H1 (cell line): ENCODE measurements around the gene BTNL8. TPM values are rescaled to one million over a fixed set of nuclear protein-coding genes. Genes with fewer than 3 reads are reported as not detected.

ENCODE experiments used
- CTCF ChIA-PET: fragments of 300-600 bp; sonication (Branson Sonifier 250); formaldehyde crosslinking; loops from one replicate; lab custom pipeline; 2021; ENCODE audit not compliant: partially characterized antibody; lab: Charles Lee
- POLR2A ChIA-PET: fragments of 300-600 bp; sonication (Branson Sonifier 250); formaldehyde crosslinking; loops from one replicate; lab custom pipeline; 2021; ENCODE audit warnings: inconsistent platforms; ENCODE audit not compliant: partially characterized antibody; lab: Charles Lee
- DNase-seq, 2 experiments: peaks; one replicate each; pipeline versions ENCODE4 v3.0.0 to v3.0.0-alpha.2; 2010 to 2022; ENCODE audit warnings: low spot score in 2 of 2, low read depth in 1 of 2, mixed read lengths in 1 of 2
- FAIRE-seq: peaks from 2 replicates; lab custom pipeline; 2011; peaks lifted over from hg19 to GRCh38; lab: Jason Lieb, UNC
- H2AFZ ChIP-seq: 2 replicates; pipeline ENCODE4 v1.8.1; 2012; ENCODE audit warnings: low read length, inconsistent platforms
- H2AK5ac ChIP-seq: 2 replicates; pipeline ENCODE4 v1.6.1; 2013; ENCODE audit warnings: low read depth, low read length
- H2BK120ac ChIP-seq: replicated peaks from 2 replicates; pipeline ENCODE3; 2013; ENCODE audit warnings: low read depth, low read length, inconsistent platforms
- H2BK12ac ChIP-seq: 2 replicates; pipeline ENCODE4 v1.6.1; 2013; ENCODE audit warnings: low read depth, low read length
- H2BK15ac ChIP-seq: 2 replicates; pipeline ENCODE4 v1.6.1; 2013; ENCODE audit warnings: low read length
- H2BK20ac ChIP-seq: 2 replicates; pipeline ENCODE4 v1.6.1; 2013; ENCODE audit warnings: low read length
- H2BK5ac ChIP-seq: 2 replicates; pipeline ENCODE4 v1.6.1; 2013; ENCODE audit warnings: low read depth, low read length
- H3K14ac ChIP-seq: 2 replicates; pipeline ENCODE4 v1.6.1; 2013; ENCODE audit warnings: inconsistent platforms; ENCODE audit not compliant: insufficient read length
- H3K18ac ChIP-seq: 2 replicates; pipeline ENCODE4 v1.6.1; 2013; ENCODE audit warnings: low read length; ENCODE audit errors: extremely low read depth
- H3K23ac ChIP-seq: 2 replicates; pipeline ENCODE4 v1.6.1; 2013; ENCODE audit warnings: inconsistent platforms; ENCODE audit not compliant: insufficient read length
- H3K23me2 ChIP-seq: 2 replicates; pipeline ENCODE4 v1.6.1; 2013; ENCODE audit warnings: low read depth, low read length
- H3K27ac ChIP-seq: 2 replicates; pipeline ENCODE4 v1.6.1; 2011; ENCODE audit warnings: low read depth, low read length, inconsistent platforms
- H3K27me3 ChIP-seq, 4 experiments: replicated peaks in 1 of 4; 1 replicate in 1 of 4; 2 replicates in 3 of 4; pipeline versions ENCODE4 v1.6.1 to v1.8.1; 2011 to 2013; ENCODE audit warnings: low read length in 3 of 4, mild to moderate bottlenecking in 3 of 4, inconsistent platforms in 2 of 4, mixed read lengths in 2 of 4, moderate library complexity in 1 of 4; ENCODE audit not compliant: control insufficient read depth in 3 of 4, insufficient read depth in 3 of 4; ENCODE audit errors: extremely low read depth in 1 of 4
- H3K36me3 ChIP-seq, 4 experiments: 2 replicates each; pipeline versions ENCODE4 v1.6.1 to v1.8.1; 2011 to 2013; ENCODE audit warnings: mild to moderate bottlenecking in 4 of 4, low read length in 3 of 4, moderate library complexity in 2 of 4, control low read depth in 1 of 4, inconsistent platforms in 1 of 4; ENCODE audit not compliant: insufficient read depth in 4 of 4, control insufficient read depth in 2 of 4
- H3K4ac ChIP-seq: replicated peaks from 2 replicates; pipeline ENCODE3; 2013; ENCODE audit warnings: low read length, low read depth, mixed read lengths, inconsistent platforms; ENCODE audit not compliant: insufficient read length
- H3K4me1 ChIP-seq, 4 experiments: replicated peaks in 1 of 4; 1 replicate in 1 of 4; 2 replicates in 3 of 4; pipeline versions ENCODE4 v1.6.1 to v1.8.1; 2011 to 2013; ENCODE audit warnings: low read length in 3 of 4, inconsistent platforms in 2 of 4, mixed read lengths in 1 of 4; ENCODE audit not compliant: insufficient read depth in 4 of 4, control insufficient read depth in 3 of 4
- H3K4me2 ChIP-seq, 2 experiments: 2 replicates each; pipeline versions ENCODE4 v1.6.1 to v1.8.1; 2011 to 2013; ENCODE audit warnings: low read depth in 2 of 2, low read length in 2 of 2, control low read depth in 1 of 2, inconsistent platforms in 1 of 2, mild to moderate bottlenecking in 1 of 2; ENCODE audit not compliant: insufficient read depth in 1 of 2
- H3K4me3 ChIP-seq, 4 experiments: fragments of 200-600, 300-600 bp in 1 of 4; sonication (generic), shearing (Covaris generic), sonication (Bioruptor Twin) in 1 of 4; 2 replicates each; pipeline versions ENCODE4 v1.5.1 to v1.8.1; 2011 to 2016; ENCODE audit warnings: low read length in 4 of 4, low read depth in 3 of 4, control low read depth in 2 of 4, inconsistent platforms in 2 of 4, mild to moderate bottlenecking in 2 of 4, mixed read lengths in 1 of 4, moderate library complexity in 1 of 4; ENCODE audit not compliant: insufficient read depth in 2 of 4; ENCODE audit errors: extremely low read depth in 1 of 4
- H3K56ac ChIP-seq: replicated peaks from 2 replicates; pipeline ENCODE3; 2013; ENCODE audit warnings: low read depth, mild to moderate bottlenecking, mixed read lengths, low read length, inconsistent platforms; ENCODE audit not compliant: insufficient read length
- H3K79me1 ChIP-seq: 2 replicates; pipeline ENCODE4 v1.6.1; 2013; ENCODE audit warnings: low read depth, low read length, control low read depth
- H3K79me2 ChIP-seq, 2 experiments: 2 replicates each; pipeline versions ENCODE4 v1.6.1 to v1.8.1; 2012 to 2013; ENCODE audit warnings: low read length in 2 of 2, mild to moderate bottlenecking in 2 of 2, inconsistent platforms in 1 of 2; ENCODE audit not compliant: insufficient read depth in 2 of 2, control insufficient read depth in 1 of 2
- H3K9ac ChIP-seq, 4 experiments: replicated peaks in 1 of 4; 1 replicate in 1 of 4; 2 replicates in 3 of 4; pipeline versions ENCODE4 v1.6.1 to v1.8.1; 2011 to 2013; ENCODE audit warnings: low read depth in 3 of 4, low read length in 3 of 4, control low read depth in 2 of 4, mild to moderate bottlenecking in 2 of 4, moderate library complexity in 2 of 4, inconsistent platforms in 1 of 4; ENCODE audit errors: extremely low read depth in 1 of 4
- H3K9me3 ChIP-seq, 2 experiments: 2 replicates each; pipeline versions ENCODE4 v1.6.1 to v1.8.1; 2012 to 2013; ENCODE audit warnings: mild to moderate bottlenecking in 2 of 2, moderate library complexity in 2 of 2, control low read depth in 1 of 2, inconsistent platforms in 1 of 2, low read depth in 1 of 2, low read length in 1 of 2, mixed read lengths in 1 of 2; ENCODE audit not compliant: insufficient read depth in 2 of 2
- H4K20me1 ChIP-seq, 2 experiments: replicated peaks in 1 of 2; 2 replicates each; pipeline versions ENCODE3 to v1.8.1; 2011 to 2013; ENCODE audit warnings: inconsistent platforms in 2 of 2, low read length in 2 of 2, mild to moderate bottlenecking in 1 of 2; ENCODE audit not compliant: insufficient read depth in 2 of 2, control insufficient read depth in 1 of 2
- H4K5ac ChIP-seq: 2 replicates; pipeline ENCODE4 v1.6.1; 2013; ENCODE audit warnings: low read length, low read depth, mixed read lengths, inconsistent platforms; ENCODE audit not compliant: insufficient read length
- H4K8ac ChIP-seq: 2 replicates; pipeline ENCODE4 v1.8.0; 2013; ENCODE audit warnings: mild to moderate bottlenecking, moderate library complexity, low read length, inconsistent platforms; ENCODE audit not compliant: insufficient read depth; ENCODE audit errors: extremely low read depth
- H4K91ac ChIP-seq: replicated peaks from 2 replicates; pipeline ENCODE3; 2013; ENCODE audit warnings: low read length, mixed read lengths, inconsistent platforms; ENCODE audit not compliant: insufficient read length
- SP4 ChIP-seq: IDR thresholded peaks from 2 replicates; pipeline ENCODE4 v1.6.1; 2012; ENCODE audit warnings: low read length, inconsistent platforms
- WGBS, 2 experiments: shearing (Covaris generic) in 1 of 2; methylation state at CpG; one replicate each; pipeline versions ENCODE4 v1.1.6 to v1.1.7; 2013 to 2015; ENCODE audit warnings: low lambda C conversion rate in 2 of 2, mixed read lengths in 2 of 2, inconsistent platforms in 1 of 2, low coverage in 1 of 2, missing lambda C conversion rate in 1 of 2; ENCODE audit not compliant: insufficient replicate concordance in 2 of 2, insufficient coverage in 1 of 2, insufficient read length in 1 of 2; ENCODE audit errors: extremely low coverage in 1 of 2, missing lambda C conversion rate in 1 of 2; 5-methylcytosine and 5-hydroxymethylcytosine counted together
- polyA plus RNA-seq, 7 experiments: library from polyadenylated mRNA; depleted of rRNA in 3 of 7; stranded (reverse) in 5 of 7; unstranded in 2 of 7; fragments of >200 nt in 5 of 7; fragments of 200-250 nt in 2 of 7; gene quantifications; 1 replicate in 5 of 7; 2 replicates in 1 of 7; 4 replicates in 1 of 7; pipeline versions ENCODE4 v1.2.1 to v1.2.3, GENCODE V29; 2011 to 2013; ENCODE audit warnings: missing spikeins in 2 of 7, mixed read lengths in 2 of 7
- total RNA-seq: library from RNA; stranded (reverse); fragmentation: NEBNext Ultra II Directional; extraction: Animal tissue kit (Norgen Biotek cat#: 25700); gene quantifications from 2 replicates; pipeline ENCODE4 v1.2.1, GENCODE V29; 2021

The BTNL8 gene
- total and polyA plus RNA-seq, 2 of the 8 experiments (the other 6 are each of a cell fraction or from before 2014, with no cell fraction given): 0.32 to 0.48 TPM

DNA sequence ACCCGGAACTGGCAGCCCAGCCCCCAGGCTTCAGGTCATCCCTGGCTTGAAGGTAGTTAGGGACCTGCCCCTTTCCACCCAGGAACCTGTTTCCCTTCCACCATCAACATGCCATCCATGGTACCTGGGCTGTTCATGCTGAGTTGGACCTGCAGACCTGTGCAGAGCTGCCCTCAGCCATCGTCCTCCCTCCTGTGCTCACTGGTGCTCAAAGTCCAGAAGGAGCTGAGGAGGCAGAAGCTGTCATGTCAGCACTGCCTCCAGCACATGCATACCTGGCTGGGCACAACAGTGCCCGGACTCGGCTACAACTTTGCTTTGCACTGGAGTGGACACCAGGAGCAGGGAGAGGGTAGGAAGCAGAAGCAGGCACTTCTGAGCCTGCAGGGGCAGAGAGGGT is 36.2 kb downstream of the BTNL8 start (continued):
- no peak for TF ChIP-seq SP4

DNA sequence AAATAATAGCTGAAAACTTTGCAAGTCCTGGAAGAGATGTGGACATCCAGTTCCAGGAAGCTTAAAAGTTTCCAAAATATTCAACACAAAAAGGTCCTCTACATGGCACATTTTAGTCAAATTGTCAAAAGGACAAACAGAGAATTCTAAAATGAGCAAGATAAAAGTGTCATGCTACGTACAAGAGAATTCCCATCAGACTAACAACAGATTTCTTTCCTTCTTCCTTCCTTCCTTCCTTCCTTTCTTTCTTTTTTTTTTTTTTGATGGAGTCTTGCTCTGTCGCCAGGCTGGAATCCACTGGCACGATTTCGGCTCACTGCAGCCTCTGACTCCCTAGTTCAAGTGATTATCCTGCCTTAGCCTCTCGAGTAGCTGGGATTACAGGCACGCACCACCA is 39.3 kb downstream of the BTNL8 start:
- no peaks in the 10 kb centered on the region for H3K4me1 ChIP-seq
- H2BK15ac ChIP-seq: no peak overlapping the region
- ChIA-PET CTCF (no interaction called here), POLR2A (no interaction called here)
- no peak overlapping the region for H4K8ac ChIP-seq
- no peak overlapping the region for H2BK120ac ChIP-seq
- no peak overlapping the region for H2AK5ac ChIP-seq
- H2AFZ ChIP-seq: no peak overlapping the region
- no peak for FAIRE-seq
- no peak for DNase-seq
- H3K4me3 ChIP-seq: no peak overlapping the region
- no peaks in the 10 kb centered on the region for H3K79me2 ChIP-seq
- H3K14ac ChIP-seq: no peak overlapping the region
- no peak overlapping the region for H3K18ac ChIP-seq
- H2BK5ac ChIP-seq: no peak overlapping the region
- no peak overlapping the region for H3K4ac ChIP-seq
- 89% methylated on average over 6 of the region's 6 CpGs; no CpG with 5 or more reads in 1 of the 2 experiments for WGBS, 2 experiments
- no peaks in the 10 kb centered on the region for H3K79me1 ChIP-seq
- H3K23me2 ChIP-seq: no peaks in the 10 kb centered on the region
- no peaks in the 10 kb centered on the region for H3K36me3 ChIP-seq
- H3K9me3 ChIP-seq: peaks cover 16 to 22% of the 10 kb centered on the region in 2 experiments
- no peaks in the 10 kb centered on the region for H4K20me1 ChIP-seq
- H3K27me3 ChIP-seq: no peaks in the 10 kb centered on the region
- H4K91ac ChIP-seq: no peak overlapping the region
- H2BK12ac ChIP-seq: no peak overlapping the region
- no peak overlapping the region for H3K27ac ChIP-seq
- H3K9ac ChIP-seq: no peak overlapping the region
- no peak overlapping the region for H3K4me2 ChIP-seq
- no peak overlapping the region for H3K23ac ChIP-seq
- no peak overlapping the region for H2BK20ac ChIP-seq
- H4K5ac ChIP-seq: no peak overlapping the region
- H3K56ac ChIP-seq: no peak overlapping the region
